Testis (tissue), 3 donors: Measurements from ENCODE around the gene MAP3K7. TPM values are rescaled to one million over a fixed set of nuclear protein-coding genes. Genes with fewer than 3 reads are reported as not detected.

Source experiments
- DNase-seq: peaks from one replicate; pipeline ENCODE4 v3.0.0-alpha.2; 2019
- H3K27ac ChIP-seq, 2 donors: fragments of 200-600 bp; sonication (generic); one replicate each; pipeline ENCODE4 v1.5.1; 2019
- H3K27me3 ChIP-seq: fragments of 200-600 bp; sonication (generic); one replicate; pipeline ENCODE4 v1.5.1; 2019
- H3K36me3 ChIP-seq: fragments of 200-600 bp; sonication (generic); one replicate; pipeline ENCODE4 v1.5.1; 2017; ENCODE audit warnings: low read depth; ENCODE audit errors: missing control alignments
- H3K4me1 ChIP-seq: fragments of 200-600 bp; sonication (generic); one replicate; pipeline ENCODE4 v1.5.1; 2019
- H3K4me3 ChIP-seq, 2 donors: fragments of 200-600 bp; sonication (generic); one replicate each; pipeline ENCODE4 v1.5.1; 2017 to 2019
- H3K9me3 ChIP-seq: fragments of 200-600 bp; sonication (generic); one replicate; pipeline ENCODE4 v1.5.1; 2017
- CTCF ChIP-seq, 3 experiments: fragments of 450-650 bp in 2 of 3; fragments of 200-600 bp in 1 of 3; sonication (generic) in 1 of 3; IDR thresholded peaks; one replicate each; pipeline ENCODE4 v1.5.1; 2016 to 2019; ENCODE audit warnings: antibody characterized with exemption in 3 of 3, mild to moderate bottlenecking in 2 of 3, moderate library complexity in 1 of 3
- POLR2A ChIP-seq: fragments of 450-650 bp; IDR thresholded peaks from one replicate; pipeline ENCODE4 v1.6.1; 2017; ENCODE audit warnings: antibody characterized with exemption, mild to moderate bottlenecking, moderate library complexity
- WGBS, 2 donors: methylation state at CpG; one replicate each; pipeline ENCODE4 v1.1.5; 2018; 5-methylcytosine and 5-hydroxymethylcytosine counted together
- intact Hi-C: fragments of 100-400 bp; cut with DNase I; formaldehyde crosslinking; loops from one replicate; pipeline ENCODE4 v1.15.1; 2023; ENCODE audit warnings: low total_unique reads
- polyA plus RNA-seq: library from polyadenylated mRNA; stranded (reverse); fragments of 350-450 nt; fragmentation: Illumina TruSeq; extraction: RNeasy Lipid Tissue Mini Kit (QIAGEN cat#74804); gene quantifications from one replicate; pipeline ENCODE4 v1.2.3, GENCODE V29; 2014; ENCODE audit warnings: low read depth, low replicate concordance; ENCODE audit not compliant: insufficient read depth
- total RNA-seq, 2 donors: library from RNA; depleted of rRNA; stranded (reverse); fragments of >200 nt; gene quantifications; one replicate each; pipeline ENCODE4 v1.2.3, GENCODE V29; 2016

The MAP3K7 gene
- total and polyA plus RNA-seq, 3 donors from 2014 or later = 20.2 to 39.0 (median 35.7) TPM

DNA sequence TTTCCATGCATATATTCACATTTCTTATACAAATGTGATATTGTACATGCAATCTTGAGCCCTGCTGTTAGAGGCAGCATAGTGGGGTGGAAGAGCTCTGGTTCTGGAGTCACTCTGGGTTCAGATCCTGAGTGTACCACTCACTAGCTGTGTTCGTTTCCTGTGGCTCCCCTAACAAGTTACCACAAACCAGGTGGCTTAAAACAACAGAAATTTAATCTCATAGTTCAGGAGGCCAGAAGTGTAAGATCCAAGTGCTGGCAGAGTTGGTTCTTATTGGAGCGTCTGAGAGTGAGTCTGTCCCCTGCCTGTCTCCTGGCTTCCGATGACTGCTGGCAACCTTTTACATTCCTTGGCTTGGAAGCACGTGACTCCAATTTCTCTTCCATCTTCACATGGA is 115.6 kb downstream of the MAP3K7 start:
- Histone ChIP-seq H3K4me1 (peaks cover 5% of the 10 kb centered on the region), H3K9me3 (no peaks in the 10 kb centered on the region), H3K36me3 (no peaks in the 10 kb centered on the region), H3K4me3 (no peak overlapping the region), H3K27ac (no peak overlapping the region), H3K27me3 (no peaks in the 10 kb centered on the region)
- no peak for DNase-seq
- 54 to 66% methylated on average over 4 of the region's 4 CpGs for WGBS, 2 donors
- intact Hi-C loops = loop anchor here (10.0 kb wide), 1 partner anchor 516 kb away; no protein-coding TSS in a partner anchor
- TF ChIP-seq CTCF (IDR thresholded peaks at IDR 0.05) (no peak), POLR2A (no peak)

DNA sequence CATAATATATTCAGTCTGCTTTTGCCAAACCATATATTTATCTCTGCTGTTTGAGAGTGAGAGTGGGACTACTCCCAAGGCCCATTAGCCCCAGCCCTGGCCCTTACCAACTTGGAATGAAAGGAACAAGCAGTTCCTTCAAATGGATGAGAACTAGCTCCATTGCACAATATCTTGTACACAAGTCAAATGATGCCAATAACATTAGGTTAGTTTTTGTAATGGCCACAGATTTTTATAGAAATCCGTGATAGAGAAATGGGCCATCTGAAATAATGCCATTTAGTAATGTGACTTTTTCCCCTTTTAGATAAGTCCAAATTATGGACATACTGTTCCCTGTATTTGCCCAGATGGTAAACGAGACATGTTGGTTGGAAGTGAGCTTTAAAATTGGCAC is 117.0 kb downstream of the MAP3K7 start:
- H3K4me3 ChIP-seq = no peak overlapping the region
- no peak overlapping the region for H3K27ac ChIP-seq
- DNase-seq = peak; percentile 33
- H3K4me1 ChIP-seq = peaks cover 5% of the 10 kb centered on the region
- TF ChIP-seq POLR2A (no peak), CTCF (IDR thresholded peaks at IDR 0.05) (no peak)
- no peaks in the 10 kb centered on the region for H3K36me3 ChIP-seq
- H3K9me3 ChIP-seq = no peaks in the 10 kb centered on the region
- no peaks in the 10 kb centered on the region for H3K27me3 ChIP-seq
- intact Hi-C loops = loop anchor here (10.0 kb wide), 1 partner anchor 515 kb away; no protein-coding TSS in a partner anchor
- WGBS, 2 donors = 50 to 55% methylated on average over 2 of the region's 2 CpGs

DNA sequence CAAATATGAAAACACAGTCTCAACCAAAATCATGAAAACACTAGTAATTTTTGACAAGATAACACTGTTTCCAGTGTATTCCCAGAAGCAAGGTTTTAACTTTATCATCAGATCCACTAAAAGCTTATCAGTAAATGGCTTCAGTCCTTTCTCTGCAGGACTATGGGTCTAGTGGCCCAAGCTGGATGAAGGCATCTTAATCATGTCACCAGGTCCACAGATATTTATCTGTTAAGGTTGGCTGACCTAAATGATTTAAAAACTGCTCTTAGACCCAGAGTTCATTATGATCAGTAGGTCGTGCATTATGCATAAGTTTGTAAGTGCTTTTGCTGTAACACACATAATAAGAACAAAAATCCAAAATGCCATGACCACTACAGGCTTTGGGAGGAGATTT is 118.0 kb downstream of the MAP3K7 start:
- no peak for DNase-seq

GRCh38 chr6:90468080-90468479 is 118.8 kb downstream of the MAP3K7 start:
- WGBS, 2 donors = 98 to 100% methylated on average over 7 of the region's 7 CpGs
- DNase-seq = no peak
- no peak for TF ChIP-seq CTCF (IDR thresholded peaks at IDR 0.05)
- TF ChIP-seq POLR2A = no peak
- Histone ChIP-seq H3K9me3 (no peaks in the 10 kb centered on the region), H3K4me3 (no peak overlapping the region), H3K27ac (no peak overlapping the region), H3K36me3 (no peaks in the 10 kb centered on the region), H3K4me1 (peaks cover 5% of the 10 kb centered on the region), H3K27me3 (no peaks in the 10 kb centered on the region)
- intact Hi-C loops = no loop called here

More for the DNA sequence above, 118.0 kb downstream of the MAP3K7 start:
- Histone ChIP-seq H3K4me3 (no peak overlapping the region), H3K27ac (no peak overlapping the region), H3K9me3 (no peaks in the 10 kb centered on the region), H3K4me1 (peaks cover 5% of the 10 kb centered on the region), H3K36me3 (no peaks in the 10 kb centered on the region), H3K27me3 (no peaks in the 10 kb centered on the region)
- 70 to 71% methylated on average over 1 of the region's 1 CpG for WGBS, 2 donors
- intact Hi-C loops = no loop called here
- TF ChIP-seq CTCF (IDR thresholded peaks at IDR 0.05) (no peak), POLR2A (no peak)

DNA sequence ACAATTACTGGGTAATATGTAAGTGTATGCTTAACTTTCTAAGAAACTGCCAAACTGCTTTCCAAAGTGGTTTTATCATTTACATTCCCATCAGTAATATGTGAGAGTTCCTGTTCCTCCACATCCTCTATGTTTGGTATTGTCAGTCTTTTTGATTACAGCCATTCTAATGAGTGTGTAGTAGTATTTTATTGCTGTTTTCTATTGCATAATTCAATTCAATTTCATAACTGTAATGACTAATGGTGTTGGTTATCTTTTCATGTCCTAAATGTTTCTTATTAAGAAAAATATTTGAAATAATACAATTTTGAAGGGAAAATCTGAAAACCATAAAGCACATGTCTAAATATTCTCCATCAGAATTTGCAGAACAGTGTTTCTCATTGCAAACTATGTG is 119.3 kb downstream of the MAP3K7 start:
- no peak for DNase-seq
- Histone ChIP-seq H3K27ac (no peak overlapping the region), H3K9me3 (no peaks in the 10 kb centered on the region), H3K27me3 (no peaks in the 10 kb centered on the region), H3K36me3 (no peaks in the 10 kb centered on the region), H3K4me3 (no peak overlapping the region), H3K4me1 (peaks cover 5% of the 10 kb centered on the region)
- TF ChIP-seq POLR2A = no peak
- TF ChIP-seq CTCF (IDR thresholded peaks at IDR 0.05) = no peak
- intact Hi-C loops = no loop called here
